HL-60/S4 (cell line): ENCODE data around the gene HHATL.

Source experiments
- in situ Hi-C: fragments of 300-500 bp; cut with MboI; formaldehyde crosslinking; loops from 2 replicates; pipeline ENCODE4 v1.14.3; 2022; ENCODE audit warnings: low sequenced_read_pairs

The HHATL gene

GRCh38 chr3:42686832-42687650, 15.6 kb downstream of the HHATL start:
- in situ Hi-C loops, result no loop called here

- in situ Hi-C loops, result no loop called here
These were observed 16.4 kb downstream of the HHATL start for GRCh38 chr3:42685891-42686820.

- in situ Hi-C loops, result no loop called here
These were observed 17.2 kb downstream of the HHATL start, which contains the start of gene KLHL40 for GRCh38 chr3:42685363-42685881. Gene KLHL40 (plus strand): TSS chr3:42685537. CDS start chr3:42685619, 82 bp downstream.

GRCh38 chr3:42684632-42685362, 17.8 kb downstream of the HHATL start:
- in situ Hi-C loops, result no loop called here

GRCh38 chr3:42683875-42684598, 18.6 kb downstream of the HHATL start:
- in situ Hi-C loops, result no loop called here

GRCh38 chr3:42682301-42683070, 20.1 kb downstream of the HHATL start:
- in situ Hi-C loops, result no loop called here

- in situ Hi-C loops, result no loop called here
These were observed 21.1 kb downstream of the HHATL start for GRCh38 chr3:42681361-42682038.

- in situ Hi-C loops, result no loop called here
These were observed 21.8 kb downstream of the HHATL start for GRCh38 chr3:42680806-42681205.

GRCh38 chr3:42680271-42680670, 22.3 kb downstream of the HHATL start:
- in situ Hi-C loops, result no loop called here

GRCh38 chr3:42678447-42678846, 24.2 kb downstream of the HHATL start:
- in situ Hi-C loops, result no loop called here

GRCh38 chr3:42675909-42676308, 26.7 kb downstream of the HHATL start:
- in situ Hi-C loops, result no loop called here

- in situ Hi-C loops, result no loop called here
These were observed 28.5 kb downstream of the HHATL start for GRCh38 chr3:42674146-42674545.

- in situ Hi-C loops, result no loop called here
These were observed 29.5 kb downstream of the HHATL start for GRCh38 chr3:42673082-42673481.

GRCh38 chr3:42672515-42672914, 30.1 kb downstream of the HHATL start:
- in situ Hi-C loops, result no loop called here

GRCh38 chr3:42670670-42671069, 31.9 kb downstream of the HHATL start:
- in situ Hi-C loops, result no loop called here

GRCh38 chr3:42670051-42670576, 32.5 kb downstream of the HHATL start:
- in situ Hi-C loops, result no loop called here

- in situ Hi-C loops, result no loop called here
These were observed 33.8 kb downstream of the HHATL start for GRCh38 chr3:42668793-42669217.

- in situ Hi-C loops, result no loop called here
These were observed 34.2 kb downstream of the HHATL start for GRCh38 chr3:42668413-42668760.
